Panc1 (cell line): ENCODE results near the gene METTL2B.

Experiments
- CTCF ChIP-seq: fragments of 450-650 bp; IDR thresholded peaks from 2 replicates; pipeline ENCODE4 v1.5.1; 2017; ENCODE audit warnings: mild to moderate bottlenecking
- POLR2AphosphoS5 ChIP-seq: IDR thresholded peaks from 2 replicates; pipeline ENCODE4 v1.6.1; 2012; ENCODE audit warnings: mild to moderate bottlenecking, low read depth, low read length, moderate library complexity
- REST ChIP-seq, 2 experiments: IDR thresholded peaks; 2 replicates each; pipeline ENCODE4 v1.6.1; 2011 to 2012; ENCODE audit warnings: low read depth in 2 of 2, control low read depth in 1 of 2, low read length in 1 of 2, mild to moderate bottlenecking in 1 of 2, moderate library complexity in 1 of 2; ENCODE audit not compliant: insufficient read depth in 1 of 2
- SIN3A ChIP-seq: IDR thresholded peaks from 2 replicates; pipeline ENCODE4 v1.6.1; 2012; ENCODE audit warnings: low read depth, mild to moderate bottlenecking, low read length, moderate library complexity, borderline replicate concordance; ENCODE audit not compliant: insufficient read depth
- TCF7L2 ChIP-seq: IDR thresholded peaks from 2 replicates; pipeline ENCODE4 v1.6.1; 2011; ENCODE audit warnings: mild to moderate bottlenecking, low read depth, low read length, inconsistent platforms

- TF ChIP-seq CTCF = no peak
- no peak for TF ChIP-seq POLR2AphosphoS5
- TF ChIP-seq TCF7L2 = no peak
- no peak for TF ChIP-seq REST (IDR thresholded peaks at IDR 0.05; ENCODE audit: insufficient read depth in 1 of 2, low read depth in 2 of 2, low read length in 1 of 2)
- no peak for TF ChIP-seq SIN3A
These were observed 30.2 kb upstream of the METTL2B start for GRCh38 chr7:128446306-128446705.
